GM12878 (cell line): ENCODE measurements around the gene SDHAF1. TPM values are rescaled to one million over a fixed set of nuclear protein-coding genes. Genes with fewer than 3 reads are reported as not detected.

ENCODE experiments used
- BCLAF1 ChIP-seq: fragments of 450-650 bp; IDR thresholded peaks from 2 replicates; pipeline ENCODE4 v1.6.1; 2017; ENCODE audit warnings: antibody characterized with exemption, mild to moderate bottlenecking, moderate library complexity
- CBX5 ChIP-seq: sonication (generic); IDR thresholded peaks from 2 replicates; pipeline ENCODE4 v1.6.1; 2016; ENCODE audit warnings: low read depth, moderate library complexity, mild to moderate bottlenecking, inconsistent platforms
- CREM ChIP-seq: IDR thresholded peaks from 2 replicates; pipeline ENCODE4 v1.6.1; 2014; ENCODE audit warnings: antibody characterized with exemption, low read depth
- FOXM1 ChIP-seq: IDR thresholded peaks from 2 replicates; pipeline ENCODE4 v1.6.1; 2012; ENCODE audit warnings: low read depth, mild to moderate bottlenecking, inconsistent platforms, low read length, moderate library complexity
- MTA3 ChIP-seq: IDR thresholded peaks from 2 replicates; pipeline ENCODE4 v1.6.1; 2012; ENCODE audit warnings: low read length, inconsistent platforms, borderline replicate concordance
- NKRF ChIP-seq: fragments of 450-650 bp; conservative IDR thresholded peaks from 2 replicates; pipeline ENCODE4 v1.6.1; 2017; ENCODE audit warnings: mild to moderate bottlenecking, moderate library complexity
- PAX8 ChIP-seq: fragments of 450-650 bp; IDR thresholded peaks from 2 replicates; pipeline ENCODE4 v1.6.1; 2017; ENCODE audit warnings: mild to moderate bottlenecking, moderate library complexity
- RB1 ChIP-seq: fragments of 450-650 bp; formaldehyde crosslinking; IDR thresholded peaks from 2 replicates; pipeline ENCODE4 v1.6.1; 2017; ENCODE audit warnings: mild to moderate bottlenecking, borderline replicate concordance
- SIN3A ChIP-seq: IDR thresholded peaks from 2 replicates; pipeline ENCODE4 v1.6.1; 2012; ENCODE audit warnings: low read depth, low read length, improper control_type of control experiment
- STAT1 ChIP-seq: fragments of 450-650 bp; conservative IDR thresholded peaks from 2 replicates; pipeline ENCODE4 v1.6.1; 2014; ENCODE audit warnings: antibody characterized with exemption, mild to moderate bottlenecking
- TAF1 ChIP-seq: IDR thresholded peaks from 2 replicates; pipeline ENCODE4 v1.6.1; 2011; ENCODE audit warnings: mild to moderate bottlenecking, low read depth, low read length, borderline replicate concordance
- TCF12 ChIP-seq: IDR thresholded peaks from 2 replicates; pipeline ENCODE4 v1.6.1; 2011; ENCODE audit warnings: low read depth, mild to moderate bottlenecking, low read length
- TCF3 ChIP-seq: IDR thresholded peaks from 2 replicates; pipeline ENCODE4 v1.6.1; 2012; ENCODE audit warnings: low read depth, mild to moderate bottlenecking, low read length, borderline replicate concordance; ENCODE audit not compliant: insufficient read depth
- ZBTB40 ChIP-seq: fragments of 450-650 bp; IDR thresholded peaks from 2 replicates; pipeline ENCODE4 v1.6.1; 2016; ENCODE audit warnings: mild to moderate bottlenecking, moderate library complexity, borderline replicate concordance
- polyA plus RNA-seq, 11 experiments: library from polyadenylated mRNA; depleted of rRNA in 4 of 11; unstranded in 6 of 11; stranded (reverse) in 5 of 11; fragments of >200 nt; fragmentation: Nextera tagmentation in 4 of 11; fragmentation: Illumina TruSeq in 1 of 11; extraction: Ambion mirVana in 4 of 11; extraction: Trizol in 1 of 11; gene quantifications; 1 replicate in 1 of 11; 2 replicates in 10 of 11; pipeline versions ENCODE4 v1.2.1 to v1.2.3, GENCODE V29; 2011 to 2016; ENCODE audit warnings: inconsistent platforms in 2 of 11, missing spikeins in 2 of 11, low read depth in 1 of 11
- total RNA-seq, 4 experiments: library from RNA; depleted of rRNA in 3 of 4; stranded (reverse); fragments of >200 nt in 3 of 4; fragmentation: Illumina TruSeq in 1 of 4; extraction: Trizol in 1 of 4; gene quantifications; 2 replicates each; pipeline versions ENCODE4 v1.2.1 to v1.2.3, GENCODE V29; 2013 to 2021

SDHAF1 gene
- total and polyA plus RNA-seq, 10 of the 15 experiments (the other 5 are each of a cell fraction or from before 2014, with no cell fraction given) = 0.74 to 45.6 (median 24.4) TPM

- peak; percentile 70; the same call in 1 of the 2 replicates for TF ChIP-seq TAF1
- TF ChIP-seq TCF12 = peak; percentile 44; the same call in 1 of the 2 replicates
- peak; percentile 64; the same call in 1 of the 2 replicates for TF ChIP-seq RB1
- no peak for TF ChIP-seq TCF3
- TF ChIP-seq BCLAF1 = 0 out of 2 replicates have a peak, but pooled peaks have one; percentile 20
- peak; percentile 84 for TF ChIP-seq CREM
- no peak for TF ChIP-seq FOXM1
- TF ChIP-seq CBX5 = no peak
- no peak for TF ChIP-seq MTA3
- peak; percentile 87 for TF ChIP-seq NKRF
- peak; percentile 87 for TF ChIP-seq ZBTB40
- peak; percentile 57; the same call in 1 of the 2 replicates for TF ChIP-seq SIN3A
- TF ChIP-seq STAT1 = no peak
- no peak for TF ChIP-seq PAX8
- TF ChIP-seq, all 136 proteins: peak for 52
Observed at GRCh38 chr19:35995048-35995993, at the start of gene SDHAF1 (continued).
